Gastroesophageal sphincter (tissue), 3 donors: ENCODE measurements around the gene PCNX4.

Source experiments
- CTCF ChIP-seq, 4 experiments: fragments of 200-600 bp in 2 of 4; fragments of 450-650 bp in 2 of 4; sonication (generic) in 1 of 4; IDR thresholded peaks; one replicate each; pipeline ENCODE4 v1.5.1; 2017 to 2019; ENCODE audit warnings: antibody characterized with exemption in 4 of 4, mild to moderate bottlenecking in 2 of 4, moderate library complexity in 2 of 4
- EP300 ChIP-seq: sonication (generic); formaldehyde crosslinking; IDR thresholded peaks from one replicate; pipeline ENCODE4 v1.6.1; 2017; ENCODE audit warnings: antibody characterized with exemption, mild to moderate bottlenecking

GRCh38 chr14:60079723-60080122, 12.0 kb upstream of the PCNX4 start:
- TF ChIP-seq CTCF (IDR thresholded peaks at IDR 0.05): no peak
- TF ChIP-seq EP300: no peak
